ENCODE data around the gene NRF1. TPM values are rescaled to one million over a fixed set of nuclear protein-coding genes. Genes with fewer than 3 reads are reported as not detected.

The NRF1 gene
- total RNA-seq, 1 experiment from 2014 or later: 18.4 TPM

DNA sequence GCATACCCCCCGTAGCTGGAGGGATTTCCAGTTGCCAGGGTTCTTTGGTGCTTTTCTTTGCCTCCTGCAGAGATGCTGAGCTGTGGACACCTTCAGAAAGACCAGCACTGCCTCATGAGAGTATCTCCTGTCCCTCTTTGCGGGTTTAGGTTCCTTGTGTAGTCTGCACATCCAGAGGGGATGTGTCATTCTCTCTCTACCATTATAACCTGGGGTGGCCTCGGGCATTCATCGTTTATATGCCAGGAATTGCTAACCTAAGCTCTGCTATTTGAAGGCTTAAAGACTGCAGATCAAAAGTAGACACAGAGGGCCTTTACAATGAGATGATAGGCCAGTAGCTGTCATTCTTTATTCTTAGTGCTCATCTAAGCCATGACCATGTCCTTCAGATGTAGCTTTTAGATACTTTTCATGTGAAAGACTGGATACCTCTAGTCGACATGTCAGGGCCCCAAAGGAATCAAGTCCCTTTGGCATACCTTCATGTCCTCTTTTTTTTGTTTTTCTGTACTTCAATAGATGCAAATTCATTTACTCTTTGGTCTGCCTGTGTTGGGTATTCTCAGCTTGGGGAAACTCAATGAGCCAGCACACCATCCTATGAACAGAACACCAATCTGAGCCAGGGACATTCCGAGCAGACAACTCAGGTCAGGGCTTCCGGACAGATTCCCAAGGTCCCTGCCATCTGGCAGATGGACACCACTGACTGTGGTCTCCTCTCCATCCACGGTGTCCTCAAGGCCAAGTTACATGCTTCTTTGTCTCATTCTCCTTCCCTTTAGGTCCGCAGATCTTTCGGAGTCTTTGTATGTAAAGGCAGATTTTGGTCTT lies 129.3 kb downstream of the NRF1 start:
- DNase-seq (ENCODE audit: unreplicated experiment): no peak
- intact Hi-C loops (cut with micrococcal nuclease): no loop called here
- Mint-ChIP-seq H3K4me3 (ENCODE audit: unreplicated experiment) (no peak overlapping the region), H3K9me3 (ENCODE audit: unreplicated experiment) (no peaks in the 10 kb centered on the region), H3K27me3 (ENCODE audit: insufficient read depth, unreplicated experiment) (no peaks in the 10 kb centered on the region), H3K36me3 (ENCODE audit: insufficient read depth, unreplicated experiment) (peaks cover 23% of the 10 kb centered on the region), H3K4me1 (ENCODE audit: insufficient read depth, unreplicated experiment) (no peaks in the 10 kb centered on the region), H3K27ac (ENCODE audit: low read depth, unreplicated experiment) (no peak overlapping the region)
- no peak for TF ChIP-seq CTCF (IDR thresholded peaks at IDR 0.05; ENCODE audit: unreplicated experiment)
- BruUV-seq (replicated peaks): no TSS peak
- ChIA-PET CTCF (interaction anchor here (0.6 to 0.9 kb wide), 2 partner anchors 40 to 84 kb away, joined by 3 to 4 read pairs; no protein-coding TSS in a partner anchor), POLR2A (no interaction called here)

GRCh38 chr7:129741743-129742213 lies 130.3 kb downstream of the NRF1 start:
- no peak overlapping the region for H3K27ac Mint-ChIP-seq (ENCODE audit: low read depth, unreplicated experiment)
- BruUV-seq (replicated peaks): no TSS peak
- ChIA-PET CTCF (no interaction called here), POLR2A (no interaction called here)
- H3K9me3 Mint-ChIP-seq (ENCODE audit: unreplicated experiment): no peaks in the 10 kb centered on the region
- no peaks in the 10 kb centered on the region for H3K27me3 Mint-ChIP-seq (ENCODE audit: insufficient read depth, unreplicated experiment)
- no peak for DNase-seq (ENCODE audit: unreplicated experiment)
- peaks cover 23% of the 10 kb centered on the region for H3K36me3 Mint-ChIP-seq (ENCODE audit: insufficient read depth, unreplicated experiment)
- no peak overlapping the region for H3K4me3 Mint-ChIP-seq (ENCODE audit: unreplicated experiment)
- intact Hi-C loops (cut with micrococcal nuclease): no loop called here
- H3K4me1 Mint-ChIP-seq (ENCODE audit: insufficient read depth, unreplicated experiment): no peaks in the 10 kb centered on the region
- TF ChIP-seq CTCF (IDR thresholded peaks at IDR 0.05; ENCODE audit: unreplicated experiment): no peak

DNA sequence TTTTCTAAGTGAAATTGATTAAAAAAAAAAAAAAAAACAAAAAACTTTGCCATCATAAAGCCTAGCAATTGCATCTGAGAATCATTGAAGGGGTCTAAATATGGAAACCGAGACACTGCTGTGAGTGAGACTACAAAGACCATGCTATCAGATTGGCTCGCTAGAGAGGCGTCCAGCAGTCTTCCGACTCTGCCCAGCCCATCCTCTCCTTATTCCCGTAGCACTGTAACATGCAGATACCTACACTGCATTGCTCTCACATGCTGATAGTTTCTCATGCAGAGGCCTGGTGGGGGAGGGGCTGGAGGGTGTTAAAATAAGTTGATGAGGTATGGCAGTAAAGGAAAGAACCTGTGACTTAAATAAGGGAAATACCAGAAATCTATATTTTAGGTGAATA lies 130.7 kb downstream of the NRF1 start:
- no peak for DNase-seq (ENCODE audit: unreplicated experiment)
- TF ChIP-seq CTCF (IDR thresholded peaks at IDR 0.05; ENCODE audit: unreplicated experiment): no peak
- Mint-ChIP-seq H3K27me3 (ENCODE audit: insufficient read depth, unreplicated experiment) (no peaks in the 10 kb centered on the region), H3K27ac (ENCODE audit: low read depth, unreplicated experiment) (no peak overlapping the region), H3K36me3 (ENCODE audit: insufficient read depth, unreplicated experiment) (peaks cover 23% of the 10 kb centered on the region), H3K4me3 (ENCODE audit: unreplicated experiment) (no peak overlapping the region), H3K9me3 (ENCODE audit: unreplicated experiment) (no peaks in the 10 kb centered on the region), H3K4me1 (ENCODE audit: insufficient read depth, unreplicated experiment) (no peaks in the 10 kb centered on the region)
- CTCF ChIA-PET: no interaction called here
- POLR2A ChIA-PET: no interaction called here
- no TSS peak for BruUV-seq (replicated peaks)
- intact Hi-C loops (cut with micrococcal nuclease): no loop called here

- Mint-ChIP-seq H3K27ac (ENCODE audit: low read depth, unreplicated experiment) (no peak overlapping the region), H3K9me3 (ENCODE audit: unreplicated experiment) (no peaks in the 10 kb centered on the region), H3K4me1 (ENCODE audit: insufficient read depth, unreplicated experiment) (peaks cover 6% of the 10 kb centered on the region), H3K36me3 (ENCODE audit: insufficient read depth, unreplicated experiment) (peaks cover 31% of the 10 kb centered on the region), H3K4me3 (ENCODE audit: unreplicated experiment) (no peak overlapping the region), H3K27me3 (ENCODE audit: insufficient read depth, unreplicated experiment) (no peaks in the 10 kb centered on the region)
- DNase-seq (ENCODE audit: unreplicated experiment): no peak
- ChIA-PET POLR2A (no interaction called here), CTCF (no interaction called here)
- intact Hi-C loops (cut with micrococcal nuclease): no loop called here
- TF ChIP-seq CTCF (IDR thresholded peaks at IDR 0.05; ENCODE audit: unreplicated experiment): no peak
- BruUV-seq (replicated peaks): no TSS peak
Measured at GRCh38 chr7:129746857-129747529, 135.5 kb downstream of the NRF1 start.
